Choroid plexus epithelial cell (primary cell): ENCODE data around the gene SLC29A1.

Experiments
- DNase-seq: peaks from one replicate; pipeline ENCODE4 v3.0.0-alpha.2; 2010; ENCODE audit warnings: low read depth
- H3K4me3 ChIP-seq: 2 replicates; pipeline ENCODE4 v1.5.1; 2011; ENCODE audit warnings: low read depth, mild to moderate bottlenecking, control low read depth, low read length, moderate library complexity
- CTCF ChIP-seq: conservative IDR thresholded peaks from 2 replicates; pipeline ENCODE4 v1.5.1; 2011; ENCODE audit warnings: low read depth, mild to moderate bottlenecking, control low read depth, inconsistent platforms, low read length, moderate library complexity

Gene SLC29A1

GRCh38 chr6:44272999-44273566, 49.7 kb downstream of the SLC29A1 start:
- TF ChIP-seq CTCF = no peak
- DNase-seq = no peak
- no peak overlapping the region for H3K4me3 ChIP-seq

GRCh38 chr6:44273617-44274016, 50.2 kb downstream of the SLC29A1 start:
- no peak for DNase-seq
- H3K4me3 ChIP-seq = no peak overlapping the region
- TF ChIP-seq CTCF = no peak

DNA sequence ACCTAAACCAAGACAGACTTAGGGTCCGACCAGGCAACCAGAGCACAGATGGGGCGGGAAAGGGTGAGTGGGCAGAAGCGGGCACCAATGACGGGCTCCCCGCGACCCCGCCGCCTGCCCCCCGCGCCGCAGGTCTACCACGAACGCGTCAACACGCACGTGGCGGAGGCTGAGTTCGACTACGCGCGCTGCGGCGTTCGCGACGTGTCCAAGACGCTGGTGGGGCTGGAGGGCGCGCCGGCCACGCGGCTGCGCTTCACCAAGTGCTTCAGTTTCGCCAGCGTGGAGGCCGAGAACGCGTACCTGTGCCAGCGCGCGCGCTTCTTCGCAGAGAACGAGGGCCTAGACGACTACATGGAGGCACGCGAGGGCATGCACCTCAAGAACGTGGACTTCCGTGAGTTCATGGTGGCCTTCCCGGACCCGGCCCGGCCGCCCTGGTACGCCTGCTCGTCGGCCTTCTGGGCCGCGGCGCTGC, 51.9 kb downstream of the SLC29A1 start:
- H3K4me3 ChIP-seq = no peak overlapping the region
- no peak for TF ChIP-seq CTCF

GRCh38 chr6:44275749-44276648, 52.6 kb downstream of the SLC29A1 start:
- H3K4me3 ChIP-seq = no peak overlapping the region
- no peak for TF ChIP-seq CTCF
- no peak for DNase-seq

More for the DNA sequence above, 51.9 kb downstream of the SLC29A1 start:
- no peak for DNase-seq

GRCh38 chr6:44276667-44277640, 53.6 kb downstream of the SLC29A1 start:
- TF ChIP-seq CTCF = no peak
- DNase-seq = no peak
- H3K4me3 ChIP-seq = no peak overlapping the region

- H3K4me3 ChIP-seq = no peak overlapping the region
- DNase-seq = no peak
- no peak for TF ChIP-seq CTCF
Measured at GRCh38 chr6:44277763-44278162, 54.4 kb downstream of the SLC29A1 start.
